Rectal smooth muscle tissue (tissue), 1 donor: Measurements from ENCODE around the gene MLXIPL.
A peak's percentile ranks its signal among the peaks of the same experiment; 100 is the strongest.
"Not testable (repeated sequence)": the region's sequence is repeated elsewhere in the genome, so short reads cannot be mapped to it uniquely, and the experiment has no call there.

Experiments
- H3K27ac ChIP-seq: one replicate; pipeline ENCODE4 v1.7.0; 2013; ENCODE audit warnings: low read depth, low read length, inconsistent platforms
- H3K27me3 ChIP-seq: one replicate; pipeline ENCODE4 v1.7.0; 2013; ENCODE audit warnings: low read length; ENCODE audit not compliant: control insufficient read depth, insufficient read depth
- H3K36me3 ChIP-seq: one replicate; pipeline ENCODE4 v1.7.0; 2013; ENCODE audit warnings: low read length; ENCODE audit not compliant: control insufficient read depth, insufficient read depth
- H3K4me1 ChIP-seq: one replicate; pipeline ENCODE4 v1.7.0; 2013; ENCODE audit warnings: low read length; ENCODE audit not compliant: control insufficient read depth, insufficient read depth
- H3K4me3 ChIP-seq: one replicate; pipeline ENCODE4 v1.7.0; 2013; ENCODE audit warnings: low read length
- H3K9ac ChIP-seq: one replicate; pipeline ENCODE4 v1.7.0; 2013; ENCODE audit warnings: low read length

The MLXIPL gene

DNA sequence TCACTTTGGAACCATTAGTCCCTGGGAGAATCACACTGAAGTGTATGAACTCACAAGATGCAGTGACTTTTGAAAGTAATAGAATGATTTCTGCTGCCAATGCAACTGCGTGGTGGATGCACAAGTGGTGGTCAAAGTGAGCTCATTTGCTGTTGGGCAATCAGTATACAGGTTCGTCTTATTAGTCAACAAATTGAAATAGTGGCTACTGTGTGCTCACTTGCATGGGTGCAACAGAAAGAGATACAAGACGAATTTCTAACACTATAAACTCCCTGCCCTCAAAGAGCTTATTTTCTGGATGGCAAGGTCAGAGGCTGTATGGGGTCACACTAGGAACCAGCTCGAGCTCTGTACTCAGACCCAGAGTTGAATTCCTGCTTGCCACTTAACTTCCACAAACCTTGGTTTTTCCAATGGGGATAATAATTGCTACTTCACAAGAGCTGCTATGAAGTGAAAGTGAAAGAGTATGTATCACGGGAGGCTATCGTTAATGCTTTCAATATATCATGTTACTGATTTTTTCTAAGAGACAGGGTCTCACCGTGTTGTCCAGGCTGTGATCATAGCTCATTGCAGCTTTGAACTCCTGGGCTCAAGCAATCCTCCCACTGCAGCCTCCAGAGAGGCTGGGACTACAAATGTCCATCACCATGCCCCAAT lies 58.5 kb downstream of the MLXIPL start:
- Histone ChIP-seq H3K27me3 (no peaks in the 10 kb centered on the region), H3K9ac (peak overlapping the region; percentile 4), H3K4me1 (no peaks in the 10 kb centered on the region), H3K27ac (no peak overlapping the region), H3K36me3 (peaks cover 15% of the 10 kb centered on the region), H3K4me3 (peak overlapping the region; percentile 64)

DNA sequence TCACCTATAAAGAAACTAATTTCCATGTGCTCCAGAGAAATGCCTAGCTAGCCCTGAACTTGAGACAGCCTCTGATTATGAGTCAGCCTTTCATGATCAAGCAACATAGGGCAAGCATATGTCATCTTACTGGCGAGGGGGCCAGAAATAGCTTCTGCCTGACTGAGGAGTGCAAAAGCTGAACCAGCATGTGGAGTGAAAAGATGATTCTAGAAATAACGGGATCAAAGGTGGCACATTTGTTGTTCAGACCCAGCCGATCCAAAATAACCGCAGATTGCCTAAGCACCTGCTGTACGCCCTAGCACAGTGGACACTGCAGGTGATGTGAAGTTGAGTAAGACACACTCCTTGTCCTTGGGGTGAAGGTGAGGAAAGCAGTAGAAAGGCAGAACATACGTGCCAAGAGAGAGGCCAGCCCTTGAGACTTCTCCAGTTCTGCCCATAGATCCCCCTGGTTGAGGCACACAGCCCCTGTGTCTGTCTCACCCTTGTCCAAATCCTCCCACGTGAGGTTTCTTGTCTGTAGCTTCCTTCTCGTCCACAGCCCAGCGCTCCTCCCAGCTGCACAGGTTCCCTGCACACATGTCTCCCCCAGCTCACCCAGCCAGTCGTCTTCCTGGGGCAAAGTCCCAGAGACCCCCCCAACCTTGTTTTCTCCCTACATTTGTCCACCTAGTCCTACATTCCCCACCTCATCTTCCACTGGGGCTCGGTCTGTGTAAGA lies 64.0 kb downstream of the MLXIPL start:
- Histone ChIP-seq H3K4me1 (peaks cover 8% of the 10 kb centered on the region), H3K9ac (no peak overlapping the region), H3K4me3 (no peak overlapping the region), H3K27me3 (no peaks in the 10 kb centered on the region), H3K27ac (no peak overlapping the region), H3K36me3 (no peaks in the 10 kb centered on the region)

DNA sequence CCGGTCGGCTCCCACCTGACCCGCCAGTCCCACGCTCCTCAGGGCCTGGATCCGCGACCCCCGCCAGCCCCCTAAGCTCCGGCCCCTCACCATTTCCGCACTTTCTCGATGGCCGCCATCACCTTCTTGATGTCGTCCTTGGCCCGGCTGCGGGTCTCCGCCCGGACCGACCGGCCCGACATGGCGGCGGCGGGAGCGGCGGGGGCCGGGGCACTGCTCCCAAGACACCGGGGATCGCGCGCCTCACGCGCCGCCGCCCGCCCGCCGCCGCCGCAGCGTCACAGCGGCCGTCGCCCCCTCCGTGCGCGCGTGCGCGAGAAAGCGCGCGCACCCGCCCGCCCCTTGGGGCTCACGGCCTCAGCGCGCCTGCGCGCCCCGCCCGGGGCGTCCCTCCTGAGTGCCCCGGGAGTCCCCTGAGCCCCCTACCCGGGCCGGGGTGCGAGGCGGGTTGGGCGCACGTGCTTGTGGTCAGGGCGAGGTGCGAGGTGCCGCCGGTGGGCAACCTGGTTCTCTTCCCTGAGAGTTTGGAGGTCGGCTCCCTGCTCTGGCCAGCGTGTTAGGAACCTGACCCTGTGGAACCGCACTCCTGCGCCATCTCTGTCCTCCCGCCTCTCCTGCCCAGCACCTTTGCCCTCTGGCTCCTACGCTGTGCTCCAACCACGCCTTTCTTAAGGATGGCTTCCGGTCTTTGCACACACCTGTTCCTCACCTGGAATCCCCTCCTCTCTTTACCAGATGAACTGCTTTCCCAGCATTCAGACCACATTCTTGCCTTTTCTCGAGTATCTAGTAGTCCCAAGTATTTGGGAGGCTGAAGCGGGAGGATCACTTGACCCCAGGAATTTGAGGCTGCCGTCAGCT lies 66.7 kb downstream of the MLXIPL start, which contains the start of gene BCL7B:
Gene BCL7B, minus strand, starts transcription at position 294 of the 861 bp plus-strand sequence. Its CDS starts 112 bp downstream, at position 182.
- peak within 1 kb of the TSS; percentile 100 for H3K27ac ChIP-seq

DNA sequence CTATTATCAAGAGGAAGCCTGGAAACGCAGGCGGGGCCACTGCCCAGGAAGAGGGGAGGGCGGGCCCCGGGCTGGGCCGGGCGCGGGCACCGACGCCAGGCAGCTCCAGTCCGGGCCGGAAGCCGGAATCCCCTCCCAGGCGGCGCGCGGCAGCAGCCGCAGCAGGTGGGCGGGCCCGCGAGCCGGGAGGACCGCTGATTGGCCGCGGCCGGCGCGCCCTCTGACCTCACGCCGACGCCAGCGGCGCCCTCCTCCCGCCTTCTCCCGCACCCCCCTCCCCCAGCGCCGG lies 67.3 kb downstream of the MLXIPL start:
- Histone ChIP-seq H3K27ac (peak overlapping the region; percentile 100), H3K36me3 (peaks cover 11% of the 10 kb centered on the region), H3K9ac (peak overlapping the region; percentile 42), H3K4me1 (peaks cover 11% of the 10 kb centered on the region), H3K27me3 (no peaks in the 10 kb centered on the region), H3K4me3 (peak overlapping the region; percentile 86)

More for the DNA sequence above, 66.7 kb downstream of the MLXIPL start, which contains the start of gene BCL7B:
- Histone ChIP-seq H3K9ac (peak within 1 kb of the TSS; percentile 86), H3K4me1 (peaks cover 11% of the 10 kb centered on the region), H3K27me3 (no peaks in the 10 kb centered on the region), H3K36me3 (peaks cover 7% of the 10 kb centered on the region), H3K4me3 (peak within 1 kb of the TSS; percentile 86)

DNA sequence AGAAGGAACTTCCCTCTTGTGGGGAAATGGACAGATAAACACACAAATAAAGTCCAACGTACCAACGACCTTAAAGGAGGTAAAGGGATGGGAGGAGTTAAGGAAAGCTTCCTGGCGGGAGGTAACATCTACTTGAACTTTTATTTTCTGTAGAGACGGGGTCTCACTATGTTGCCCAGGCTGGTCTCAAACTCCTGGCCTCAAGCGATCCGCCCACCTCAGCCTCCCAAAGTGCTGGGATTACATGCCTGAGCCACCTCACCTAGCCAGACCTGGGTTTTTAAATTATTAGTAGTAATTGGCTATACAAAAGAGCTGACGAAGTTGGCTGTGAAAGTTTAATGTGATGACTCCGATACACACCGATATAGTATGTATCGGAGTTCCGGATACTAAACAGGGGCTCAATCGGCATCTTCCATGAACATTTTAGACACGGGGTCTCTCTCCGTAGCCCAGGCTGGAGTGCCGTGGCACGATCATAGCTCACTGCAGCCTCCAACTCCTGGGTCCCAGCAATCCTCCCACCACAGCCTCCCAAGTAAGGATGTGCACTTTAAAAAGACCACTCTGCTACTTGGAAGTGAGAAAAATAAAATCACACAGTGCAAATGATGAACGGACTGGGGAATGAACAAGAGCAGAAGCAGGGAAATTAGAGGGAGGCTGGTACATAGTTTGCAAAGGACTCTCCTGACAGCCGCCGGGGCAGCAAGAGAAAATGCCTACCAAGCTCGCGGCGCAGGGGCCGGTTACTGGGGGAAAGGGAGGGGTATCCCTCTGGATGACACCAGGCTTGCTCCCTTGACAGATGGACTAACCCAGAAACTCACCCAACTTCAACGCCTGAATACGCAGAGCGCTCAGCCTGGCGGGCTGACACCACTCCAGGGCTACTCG lies 67.9 kb downstream of the MLXIPL start:
- Histone ChIP-seq H3K27me3 (no peaks in the 10 kb centered on the region), H3K36me3 (peaks cover 12% of the 10 kb centered on the region), H3K4me1 (peaks cover 11% of the 10 kb centered on the region), H3K27ac (peak overlapping the region; percentile 90), H3K9ac (peak overlapping the region; percentile 62), H3K4me3 (peak overlapping the region; percentile 86)

DNA sequence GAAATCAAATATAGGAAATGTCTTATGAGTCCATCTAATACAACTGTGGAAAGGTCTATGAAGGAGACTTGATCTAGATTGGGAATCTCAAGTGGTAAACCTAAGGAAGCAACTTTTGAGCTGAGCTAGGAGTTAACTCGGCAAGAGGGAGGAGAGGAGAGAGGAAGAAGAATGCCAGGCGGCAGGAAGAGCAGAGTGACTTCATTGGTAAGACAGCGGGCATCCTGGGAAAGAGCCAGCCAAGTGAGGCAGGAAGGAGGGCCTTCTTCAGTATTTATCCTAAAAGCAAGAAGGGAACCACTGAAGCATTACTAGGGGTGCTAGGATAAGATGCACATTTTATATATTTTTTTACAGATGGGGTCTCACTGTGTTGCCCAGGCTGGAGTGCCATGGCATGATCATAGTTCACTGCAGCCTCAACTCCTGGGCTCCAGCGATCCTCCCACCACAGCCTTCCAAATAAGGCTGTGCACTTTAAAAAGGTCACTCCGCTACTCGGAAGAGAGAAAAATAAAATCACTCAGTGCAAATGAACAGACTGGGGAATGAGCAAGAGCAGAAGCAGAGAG lies 68.8 kb downstream of the MLXIPL start:
- peaks cover 18% of the 10 kb centered on the region for H3K36me3 ChIP-seq
- H3K27me3 ChIP-seq: no peaks in the 10 kb centered on the region
- H3K27ac ChIP-seq: peak overlapping the region; percentile 90
- H3K4me3 ChIP-seq: peak overlapping the region; percentile 86
- peaks cover 11% of the 10 kb centered on the region for H3K4me1 ChIP-seq
- H3K9ac ChIP-seq: no peak overlapping the region

DNA sequence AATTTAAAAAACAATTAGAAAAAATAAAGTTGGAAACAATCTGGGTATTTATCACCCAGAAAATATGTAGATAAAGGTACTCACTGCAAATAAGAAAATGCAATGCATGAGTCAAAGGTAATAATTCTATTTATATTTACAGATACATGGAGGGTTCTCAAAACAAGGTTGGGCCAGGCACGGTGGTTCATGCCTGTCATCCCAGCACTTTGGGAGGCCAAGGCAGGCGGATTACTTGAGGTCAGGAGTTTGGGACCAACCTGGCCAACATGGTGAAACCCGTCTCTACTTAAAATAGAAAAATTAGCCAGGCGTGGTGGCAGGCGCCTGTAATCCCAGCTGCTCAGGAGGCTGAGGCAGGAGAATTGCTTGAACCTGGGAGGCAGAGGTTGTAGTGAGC lies 74.2 kb downstream of the MLXIPL start:
- not testable (repeated sequence) for H3K4me1 ChIP-seq, H3K9ac ChIP-seq, H3K4me3 ChIP-seq, H3K27me3 ChIP-seq, H3K27ac ChIP-seq
- peaks cover 25% of the 10 kb centered on the region for H3K36me3 ChIP-seq

DNA sequence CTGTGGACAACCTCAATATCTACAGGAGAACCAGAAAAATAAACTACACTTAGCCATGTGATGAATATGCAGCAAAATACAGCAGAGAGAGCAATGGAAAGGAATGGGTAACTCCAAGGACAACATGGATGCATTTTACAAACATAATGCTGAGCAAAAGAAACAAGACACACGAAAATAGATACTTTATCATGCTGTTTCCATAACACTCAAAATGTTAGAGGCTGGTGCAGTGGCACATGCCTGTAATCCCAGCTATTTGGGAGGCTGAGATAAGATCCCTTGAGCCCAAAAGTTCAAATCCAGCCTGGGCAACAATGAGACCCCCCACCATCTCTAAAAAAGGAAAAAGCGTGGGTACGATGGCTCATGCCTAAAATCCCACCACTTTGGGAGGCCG lies 75.1 kb downstream of the MLXIPL start:
- H3K36me3 ChIP-seq: peaks cover 25% of the 10 kb centered on the region
- no peaks in the 10 kb centered on the region for H3K27me3 ChIP-seq
- H3K4me3 ChIP-seq: no peak overlapping the region
- no peak overlapping the region for H3K9ac ChIP-seq
- H3K4me1 ChIP-seq: no peaks in the 10 kb centered on the region
- no peak overlapping the region for H3K27ac ChIP-seq

DNA sequence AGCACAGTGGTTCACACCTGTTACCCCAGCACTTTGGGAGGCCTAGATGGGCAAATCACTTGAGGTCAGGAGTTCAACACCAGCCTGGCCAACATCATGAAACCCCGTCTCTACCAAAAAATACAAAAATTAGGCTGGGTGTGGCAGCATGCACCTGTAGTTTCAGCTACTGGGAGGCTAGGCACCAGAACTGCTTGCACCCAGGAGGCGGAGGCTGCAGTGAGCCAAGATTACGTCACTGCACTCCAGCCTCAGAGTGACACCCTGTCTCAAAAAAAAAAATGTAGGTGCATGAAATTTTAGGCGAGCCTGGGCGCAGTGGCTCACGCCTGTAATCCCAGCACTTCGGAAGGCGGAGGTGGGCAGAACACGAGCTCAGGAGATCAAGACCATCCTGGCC lies 76.5 kb downstream of the MLXIPL start:
- Histone ChIP-seq H3K9ac (no peak overlapping the region), H3K4me3 (no peak overlapping the region), H3K36me3 (peaks cover 25% of the 10 kb centered on the region), H3K27ac (no peak overlapping the region), H3K4me1 (no peaks in the 10 kb centered on the region), H3K27me3 (no peaks in the 10 kb centered on the region)

DNA sequence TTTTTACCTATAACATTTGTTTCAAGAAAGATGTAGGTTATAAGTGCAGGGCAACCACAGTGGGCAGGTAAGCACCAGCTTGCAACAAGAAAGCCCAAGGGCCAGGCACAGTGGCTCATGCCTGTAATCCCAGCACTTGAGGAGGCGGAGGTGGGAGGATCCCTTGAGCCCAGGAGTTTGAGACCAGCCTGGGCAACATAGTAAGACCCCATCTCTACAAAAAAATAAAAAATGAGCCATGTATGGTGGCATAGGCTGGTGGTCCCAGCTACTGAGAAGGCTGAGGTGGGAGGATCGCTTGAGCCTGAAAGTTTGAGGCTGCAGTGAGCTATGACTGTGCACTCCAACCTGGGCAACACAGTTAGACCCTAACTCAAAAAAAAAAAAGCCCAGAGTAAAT lies 79.6 kb downstream of the MLXIPL start:
- Histone ChIP-seq H3K4me3 (no peak overlapping the region), H3K27ac (no peak overlapping the region), H3K27me3 (no peaks in the 10 kb centered on the region), H3K4me1 (peaks cover 6% of the 10 kb centered on the region), H3K36me3 (peaks cover 32% of the 10 kb centered on the region), H3K9ac (no peak overlapping the region)
